Right forelimb (tissue), 1 donor: ENCODE results near the gene TTLL12.

Experiments used
- DNase-seq: peaks from one replicate; pipeline ENCODE4 v3.0.0-alpha.2; 2018

Gene TTLL12

GRCh38 chr22:43171019-43171491, 15.9 kb downstream of the TTLL12 start:
- DNase-seq = no peak

GRCh38 chr22:43170131-43170480, 16.8 kb downstream of the TTLL12 start:
- DNase-seq = no peak

- no peak for DNase-seq
Measured at GRCh38 chr22:43169310-43170130, 17.4 kb downstream of the TTLL12 start.

GRCh38 chr22:43168471-43169309, 18.2 kb downstream of the TTLL12 start:
- no peak for DNase-seq

- DNase-seq = no peak
Measured at GRCh38 chr22:43167001-43167589, 19.8 kb downstream of the TTLL12 start.

GRCh38 chr22:43166132-43166930, 20.6 kb downstream of the TTLL12 start:
- DNase-seq = no peak

- no peak for DNase-seq
Measured at GRCh38 chr22:43164636-43165035, 22.3 kb downstream of the TTLL12 start.

GRCh38 chr22:43163241-43163795, 23.6 kb downstream of the TTLL12 start:
- DNase-seq = no peak

GRCh38 chr22:43162412-43163150, 24.4 kb downstream of the TTLL12 start:
- no peak for DNase-seq

GRCh38 chr22:43160497-43161126, 26.3 kb downstream of the TTLL12 start:
- no peak for DNase-seq

- no peak for DNase-seq
Measured at GRCh38 chr22:43159484-43160178, 27.3 kb downstream of the TTLL12 start.

- DNase-seq = no peak
Measured at GRCh38 chr22:43158778-43159483, 28.0 kb downstream of the TTLL12 start.

- DNase-seq = no peak
Measured at GRCh38 chr22:43157874-43158546, 28.9 kb downstream of the TTLL12 start.

GRCh38 chr22:43156413-43156812, 30.5 kb downstream of the TTLL12 start:
- DNase-seq = no peak

GRCh38 chr22:43155789-43156188, 31.1 kb downstream of the TTLL12 start:
- no peak for DNase-seq

GRCh38 chr22:43154887-43155536, 31.9 kb downstream of the TTLL12 start:
- DNase-seq = no peak

GRCh38 chr22:43153899-43154298, 33.0 kb downstream of the TTLL12 start:
- no peak for DNase-seq

- DNase-seq = peak; percentile 87
Measured at GRCh38 chr22:43152357-43153071, 34.4 kb downstream of the TTLL12 start.
